NCI-H1436 (cell line): ENCODE data around the gene APLP1.
"Not testable (repeated sequence)": the region's sequence is repeated elsewhere in the genome, so short reads cannot be mapped to it uniquely, and the experiment has no call there.

Experiments
- DNase-seq: peaks from one replicate; lab custom pipeline; 2025; lab: John Stamatoyannopoulos, UW

Gene APLP1

GRCh38 chr19:35904311-35905068 is 36.1 kb downstream of the APLP1 start:
- DNase-seq, result no peak

GRCh38 chr19:35905178-35905727 is 36.9 kb downstream of the APLP1 start:
- DNase-seq, result no peak

GRCh38 chr19:35907377-35907745 is 39.0 kb downstream of the APLP1 start:
- no peak for DNase-seq

- DNase-seq, result no peak
Measured at GRCh38 chr19:35908010-35908441, 39.7 kb downstream of the APLP1 start, which contains the start of gene TYROBP. TSS of gene TYROBP (minus strand) at chr19:35908295. CDS start at chr19:35908228, 67 bp downstream.

- no peak for DNase-seq
Measured at GRCh38 chr19:35908973-35909683, 40.8 kb downstream of the APLP1 start.

DNA sequence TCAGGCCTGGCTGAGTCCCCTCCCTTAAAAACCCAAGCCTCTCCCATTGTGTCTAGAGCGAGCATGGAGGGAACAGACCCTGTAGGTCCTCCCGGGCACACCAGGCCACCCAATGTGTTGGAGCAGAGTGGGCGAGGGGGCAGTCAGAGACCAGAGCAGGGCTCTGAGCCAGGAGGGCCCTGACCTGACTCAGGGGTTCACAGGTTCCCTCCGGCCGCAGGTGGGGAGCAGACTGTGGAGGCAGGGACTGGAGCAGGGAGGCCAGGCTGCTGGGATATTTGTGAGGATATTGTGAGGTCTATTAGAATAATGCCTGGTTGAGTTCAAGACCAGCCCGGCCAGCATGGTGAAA is 41.3 kb downstream of the APLP1 start:
- DNase-seq, result no peak

DNA sequence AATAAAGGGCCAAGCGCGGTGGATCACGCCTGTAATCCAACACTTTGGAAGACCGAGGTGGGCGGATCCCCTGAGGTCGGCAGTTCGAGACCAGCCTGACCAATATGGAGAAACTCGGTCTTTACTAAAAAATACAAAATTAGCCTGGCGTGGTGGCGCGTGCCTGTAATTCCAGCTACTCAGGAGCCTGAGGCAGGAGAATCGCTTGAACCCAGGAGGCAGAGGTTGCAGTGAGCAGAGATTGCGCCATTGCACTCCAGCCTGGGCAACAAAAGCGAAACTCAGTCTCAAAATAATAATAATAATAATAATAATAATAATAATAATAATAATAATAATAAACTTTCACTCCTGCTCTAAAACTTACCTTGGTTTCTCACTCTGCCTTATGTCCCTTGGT is 42.0 kb downstream of the APLP1 start:
- not testable (repeated sequence) for DNase-seq

DNA sequence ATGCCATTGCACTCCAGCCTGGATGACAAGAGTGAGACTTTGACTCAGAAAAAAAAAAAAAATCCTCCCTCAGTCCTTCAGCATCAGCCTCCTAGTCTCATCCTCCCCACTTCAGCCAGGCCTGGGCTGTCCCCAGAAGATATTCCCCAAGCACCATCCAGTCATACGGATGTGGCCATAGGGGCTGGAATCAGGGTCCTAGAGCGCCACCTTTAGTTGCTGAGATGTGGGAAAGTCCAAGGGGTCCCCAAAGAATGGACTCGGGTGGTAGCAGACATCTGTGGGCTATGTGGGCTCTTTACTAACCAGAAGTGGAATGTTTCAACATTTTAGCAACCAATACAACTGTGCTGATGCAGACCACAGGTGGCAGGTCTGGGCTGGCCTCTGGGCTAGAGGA is 42.8 kb downstream of the APLP1 start:
- DNase-seq, result no peak

- DNase-seq, result no peak
Measured at GRCh38 chr19:35911790-35912189, 43.4 kb downstream of the APLP1 start.

DNA sequence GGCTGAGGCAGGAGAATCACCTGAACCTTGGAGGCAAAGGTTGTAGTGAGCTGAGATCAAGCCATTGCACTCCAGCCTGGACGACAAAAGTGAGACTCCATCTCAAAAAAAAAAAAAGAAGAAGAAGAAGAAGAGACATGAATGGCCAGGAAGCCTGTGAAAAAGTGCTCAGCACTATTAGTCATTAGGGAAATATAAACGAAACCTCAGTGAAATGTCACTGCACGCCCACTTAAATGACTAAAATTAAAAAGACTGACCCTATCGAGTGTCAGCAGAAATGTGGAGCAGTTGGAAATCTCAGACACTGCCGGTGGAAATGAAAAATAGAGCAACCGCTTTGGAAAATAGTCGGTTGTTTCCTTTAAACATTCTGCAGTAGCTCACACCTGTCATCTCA is 45.2 kb downstream of the APLP1 start:
- DNase-seq, result no peak

DNA sequence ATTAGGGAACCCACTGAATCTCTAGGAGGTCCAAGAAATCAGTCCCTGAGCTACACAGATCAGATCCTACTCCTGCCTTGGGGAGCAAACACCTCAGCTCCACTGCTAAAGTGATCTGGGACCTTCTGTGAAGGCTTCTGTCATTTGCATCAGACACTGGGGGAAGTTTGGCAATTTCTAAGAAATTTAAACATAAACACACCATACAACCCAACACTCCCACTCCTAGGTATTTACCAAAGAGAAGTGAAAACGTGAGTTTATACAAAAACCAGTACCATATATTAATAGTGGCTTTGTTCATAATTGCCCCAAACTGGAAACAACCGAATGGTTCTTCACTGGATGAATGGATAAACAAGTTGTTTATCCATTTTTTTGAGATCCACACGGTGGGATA is 47.1 kb downstream of the APLP1 start:
- DNase-seq, result no peak

- DNase-seq, result no peak
Measured at GRCh38 chr19:35919306-35919705, 50.9 kb downstream of the APLP1 start.

DNA sequence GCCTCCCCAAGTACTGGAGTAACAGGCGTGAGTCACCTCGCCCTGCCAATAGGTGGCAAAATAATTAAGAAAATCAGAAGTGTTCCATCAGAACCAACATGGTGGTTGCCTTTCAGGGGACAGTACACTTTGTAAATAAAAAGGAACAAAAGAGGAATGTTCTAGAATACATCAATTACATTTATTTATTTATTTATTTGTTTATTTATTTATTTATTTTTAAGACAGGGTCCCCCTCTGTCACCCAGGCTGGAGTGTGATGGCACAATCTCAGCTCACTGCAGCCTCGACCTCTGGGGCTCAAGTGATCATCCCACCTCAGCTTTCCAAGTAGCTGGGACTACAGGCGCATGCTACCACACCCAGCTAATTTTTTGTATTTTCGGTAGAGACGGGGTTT is 52.6 kb downstream of the APLP1 start:
- DNase-seq, result no peak

- DNase-seq, result no peak
Measured at GRCh38 chr19:35925501-35925900, 57.1 kb downstream of the APLP1 start.

- no peak for DNase-seq
Measured at GRCh38 chr19:35928507-35928906, 60.1 kb downstream of the APLP1 start.
